HG03520 (cell line): ENCODE results near the gene TMEM161B.
"Not testable (repeated sequence)": the region's sequence is repeated elsewhere in the genome, so short reads cannot be mapped to it uniquely, and the experiment has no call there.

ENCODE experiments used
- ATAC-seq: cut with Tn5 transposase; IDR thresholded peaks from one replicate; pipeline ENCODE4 v1.9.1; 2021; ENCODE audit warnings: mild to moderate bottlenecking, moderate library complexity; ENCODE audit not compliant: unreplicated experiment

The TMEM161B gene

GRCh38 chr5:88188458-88189132, 80.0 kb downstream of the TMEM161B start:
- ATAC-seq, result no peak

DNA sequence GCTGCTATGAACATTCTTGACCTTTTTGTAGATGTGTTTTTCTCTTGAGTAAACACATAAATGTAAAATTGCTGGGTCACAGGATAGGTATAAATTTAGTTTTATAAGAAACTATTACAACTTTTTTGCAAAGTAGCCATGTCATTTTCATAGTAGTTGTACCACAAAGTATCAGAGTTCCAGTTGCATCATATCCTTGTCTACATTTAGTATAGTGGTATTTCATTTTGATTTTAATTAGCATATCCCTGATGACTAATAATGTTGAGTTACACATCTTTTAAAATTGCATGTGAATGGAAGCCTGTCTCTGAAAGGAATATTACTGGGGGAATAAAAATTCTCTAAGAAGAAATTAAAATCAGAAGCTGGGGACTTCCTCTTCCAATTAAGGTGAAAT, 85.4 kb downstream of the TMEM161B start:
- no peak for ATAC-seq

DNA sequence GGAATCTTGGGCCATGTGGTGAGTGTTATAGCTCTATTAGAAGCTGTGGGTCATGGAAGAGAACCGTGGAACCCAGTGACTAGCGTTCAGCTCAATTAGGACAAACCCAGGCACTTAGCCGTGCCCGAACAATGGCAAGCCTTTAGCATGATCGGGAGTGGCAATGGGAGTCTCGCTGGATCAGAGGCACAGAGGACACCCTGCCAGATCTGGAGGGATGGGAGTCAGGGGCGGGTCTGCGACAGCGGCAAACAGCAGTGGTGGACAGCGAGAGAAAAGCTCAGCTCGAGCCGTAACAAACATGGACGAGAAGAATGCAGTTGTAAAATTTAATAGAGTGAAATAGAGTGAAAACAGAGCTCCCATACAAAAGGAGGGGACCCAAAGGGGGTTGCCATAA, 91.2 kb downstream of the TMEM161B start:
- not testable (repeated sequence) for ATAC-seq

DNA sequence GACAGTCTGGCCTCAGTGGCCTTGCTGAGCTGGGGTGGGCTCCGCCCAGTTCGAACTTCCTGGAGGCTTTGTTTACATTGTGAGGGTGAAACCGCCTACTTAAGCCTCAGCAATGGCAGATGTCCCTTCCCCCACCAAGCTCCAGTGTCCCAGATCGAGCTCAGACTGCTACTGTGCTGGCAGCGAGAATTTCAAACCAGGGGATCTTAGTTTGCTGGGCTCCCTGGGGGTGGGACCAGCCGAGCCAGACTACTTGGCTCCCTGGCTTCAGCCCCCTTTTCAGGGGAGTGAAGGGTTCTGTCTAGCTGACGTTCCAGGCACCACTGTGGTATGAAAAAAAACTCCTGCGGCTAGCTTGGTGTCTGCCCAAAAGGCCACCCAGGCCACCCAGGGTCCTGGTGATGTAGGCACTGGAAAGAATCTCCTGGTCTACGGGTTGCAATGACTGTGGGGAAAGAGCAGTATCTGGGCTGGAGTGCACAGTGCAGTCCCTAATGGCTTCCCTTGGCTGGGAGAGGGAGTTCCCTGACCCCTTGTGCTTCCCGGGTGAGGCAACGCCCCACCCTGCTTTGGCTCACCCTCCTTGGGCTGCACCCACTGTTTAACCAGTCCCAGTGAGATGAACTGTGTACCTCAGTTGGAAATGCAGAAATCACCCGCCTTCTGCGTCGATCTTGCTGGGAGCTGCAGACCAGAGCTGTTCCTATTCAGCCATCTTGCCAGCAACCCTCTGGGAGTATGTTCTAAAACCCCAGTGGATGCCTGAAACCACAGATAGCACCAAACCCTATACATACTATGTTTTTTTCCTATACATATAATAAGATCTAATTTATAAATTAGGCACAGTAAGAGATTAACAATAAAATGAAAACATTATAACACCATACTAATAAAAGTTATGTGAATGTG, 95.5 kb downstream of the TMEM161B start:
- ATAC-seq, result no peak

GRCh38 chr5:88159591-88159990, 109.1 kb downstream of the TMEM161B start:
- ATAC-seq, result no peak

DNA sequence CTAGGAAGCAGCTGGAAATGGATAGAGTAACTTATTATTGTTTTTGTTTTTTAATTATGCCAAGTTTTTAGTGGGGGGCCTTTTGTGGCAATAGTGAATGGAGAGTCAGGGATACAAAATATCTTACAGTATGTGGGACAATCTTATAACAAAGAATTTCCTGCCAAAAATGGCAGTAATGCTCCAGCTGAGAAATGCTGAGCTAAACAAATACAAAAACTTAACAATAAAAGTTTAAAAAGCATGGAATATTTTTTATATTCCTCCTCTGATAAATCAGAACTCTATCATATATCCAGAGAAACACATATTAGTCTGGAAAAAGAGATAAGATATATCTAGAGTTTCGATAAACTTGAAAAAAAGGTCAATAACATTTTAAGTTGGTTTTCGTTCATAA, 110.6 kb downstream of the TMEM161B start:
- ATAC-seq, result no peak

DNA sequence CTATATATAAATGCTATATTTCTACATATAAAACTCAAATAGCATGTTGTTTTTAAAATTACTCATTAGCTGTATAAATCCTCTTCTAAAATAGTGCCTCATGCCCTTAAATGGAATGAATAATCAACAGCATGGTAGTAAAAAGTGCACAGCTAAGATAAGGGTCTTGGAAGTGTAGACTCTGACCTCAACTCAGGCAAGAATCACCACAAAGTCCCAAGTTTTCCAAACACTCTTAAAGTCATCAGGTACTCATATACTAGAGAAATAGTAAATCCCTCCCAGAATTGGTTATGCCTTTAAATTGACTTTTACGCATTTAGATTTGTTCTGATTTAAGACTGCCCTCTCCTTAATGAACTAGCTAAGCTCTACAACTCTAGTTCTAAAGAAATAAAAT, 113.8 kb downstream of the TMEM161B start:
- no peak for ATAC-seq

DNA sequence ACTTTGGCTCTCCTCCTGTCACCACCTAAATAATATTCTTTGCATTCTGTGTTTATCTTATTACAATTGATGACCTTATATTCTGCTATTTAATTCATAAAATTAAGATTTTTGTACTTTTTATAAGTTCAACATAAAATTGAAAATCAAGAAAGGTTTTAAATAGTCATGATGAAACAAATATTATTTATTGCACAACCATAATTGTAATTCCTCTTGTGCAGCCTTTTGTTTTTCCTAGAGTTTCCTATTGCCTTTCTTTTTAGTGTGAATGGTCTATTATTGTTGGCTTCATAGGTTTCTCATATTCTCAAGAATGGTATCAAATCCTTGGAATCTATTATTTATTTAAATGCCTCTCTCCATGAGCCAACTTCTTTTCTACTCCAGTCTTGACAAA, 117.9 kb downstream of the TMEM161B start:
- no peak for ATAC-seq

GRCh38 chr5:88145611-88146467, 122.8 kb downstream of the TMEM161B start:
- no peak for ATAC-seq

DNA sequence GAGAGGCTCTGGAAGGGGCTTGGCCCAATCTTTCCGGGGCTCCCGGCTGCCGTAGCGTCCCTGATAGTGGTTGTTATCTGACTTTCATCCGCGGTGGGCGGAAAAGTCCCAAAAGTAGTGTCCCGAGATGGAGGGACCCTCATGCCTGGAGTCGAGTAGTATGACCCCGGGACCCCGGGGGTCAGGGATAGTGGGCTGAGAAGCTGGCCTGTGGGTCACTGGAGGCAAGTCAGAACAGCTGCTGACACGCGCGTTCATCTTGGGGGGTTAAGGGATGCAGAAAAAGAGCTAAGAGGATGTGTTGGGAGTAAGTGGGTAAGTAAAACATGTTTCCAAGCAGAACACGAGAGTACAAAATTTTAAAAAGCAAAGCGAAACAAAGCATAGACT, 123.4 kb downstream of the TMEM161B start:
- no peak for ATAC-seq
